T1000 (cell line): ENCODE data around the gene EXOC6.
"Not testable (repeated sequence)": the region's sequence is repeated elsewhere in the genome, so short reads cannot be mapped to it uniquely, and the experiment has no call there.

Source experiments
- DNase-seq: peaks from one replicate; lab custom pipeline; 2025; ENCODE audit warnings: mixed read lengths; lab: John Stamatoyannopoulos, UW

EXOC6 gene

DNA sequence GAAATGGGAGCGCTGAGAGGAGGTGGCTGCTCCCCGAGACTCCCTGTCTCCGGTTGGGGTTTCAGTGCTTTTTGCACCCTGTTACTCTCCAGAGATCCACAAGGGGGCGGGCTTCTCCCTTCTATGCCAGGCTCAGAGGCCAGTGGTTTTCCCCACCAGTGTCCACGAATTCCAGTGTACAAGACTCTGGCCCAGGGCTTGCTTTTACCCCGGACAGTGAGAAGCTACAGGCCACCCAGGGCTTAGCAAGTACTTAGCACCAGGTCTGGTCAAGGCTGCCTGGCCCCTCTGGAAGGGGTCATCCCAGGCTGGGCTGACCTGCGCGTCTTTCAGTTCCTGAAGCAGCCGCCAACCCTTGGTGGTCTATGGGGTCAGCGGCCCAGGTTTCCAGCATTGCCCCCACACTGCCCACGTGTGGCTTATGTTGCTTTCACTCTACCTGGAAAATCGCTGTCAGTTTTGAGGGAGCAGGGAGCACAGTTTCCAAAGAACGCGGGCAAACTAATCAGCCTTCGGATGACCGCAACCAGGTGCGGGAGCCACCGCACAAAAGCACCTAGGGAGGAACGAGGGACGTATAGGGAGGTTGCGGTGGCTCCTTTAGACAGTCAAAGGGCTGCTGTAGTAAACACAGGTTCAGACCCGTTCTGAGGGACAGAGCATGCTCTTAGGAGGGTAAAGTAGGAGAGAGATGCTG lies 232.2 kb downstream of the EXOC6 start:
- peak; percentile 54 for DNase-seq

DNA sequence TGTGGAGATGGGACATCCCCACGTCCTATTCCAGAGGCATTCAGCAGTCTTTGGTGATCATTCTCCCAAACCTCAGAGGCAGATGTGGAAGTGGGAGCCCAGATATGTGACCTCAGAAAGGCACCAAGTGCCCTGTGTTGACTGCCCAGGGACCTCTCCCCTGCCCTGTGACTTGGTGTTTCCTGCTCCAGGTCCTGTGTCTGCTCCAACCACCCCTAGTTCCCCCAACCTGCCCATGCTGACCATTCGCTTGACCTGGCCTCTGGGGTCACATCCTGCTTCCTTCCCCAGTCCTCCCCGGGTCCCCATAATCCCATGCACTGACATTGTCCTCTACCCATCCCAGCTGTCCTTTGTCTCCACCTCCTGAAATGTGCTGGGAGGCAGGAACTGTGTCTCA lies 233.0 kb downstream of the EXOC6 start:
- DNase-seq = no peak

DNA sequence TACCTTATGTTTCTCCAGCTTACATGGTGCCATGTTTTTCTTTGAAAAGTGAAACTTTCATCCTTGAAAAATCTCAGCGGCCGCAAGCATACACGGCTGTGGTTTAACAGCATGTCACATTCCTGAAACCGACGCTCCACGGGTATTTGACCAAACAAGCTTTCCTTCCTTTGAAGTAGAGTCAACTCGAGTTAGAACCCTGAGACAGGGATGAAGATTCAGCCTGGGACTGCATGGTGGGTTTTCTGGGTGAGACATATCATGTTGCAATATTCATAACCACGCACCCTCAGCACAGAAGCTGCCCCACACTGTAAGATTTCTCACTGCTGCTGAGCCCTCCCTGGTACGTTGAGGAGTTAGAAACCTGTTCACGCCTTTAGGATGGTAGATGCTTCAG lies 233.5 kb downstream of the EXOC6 start:
- DNase-seq = no peak

DNA sequence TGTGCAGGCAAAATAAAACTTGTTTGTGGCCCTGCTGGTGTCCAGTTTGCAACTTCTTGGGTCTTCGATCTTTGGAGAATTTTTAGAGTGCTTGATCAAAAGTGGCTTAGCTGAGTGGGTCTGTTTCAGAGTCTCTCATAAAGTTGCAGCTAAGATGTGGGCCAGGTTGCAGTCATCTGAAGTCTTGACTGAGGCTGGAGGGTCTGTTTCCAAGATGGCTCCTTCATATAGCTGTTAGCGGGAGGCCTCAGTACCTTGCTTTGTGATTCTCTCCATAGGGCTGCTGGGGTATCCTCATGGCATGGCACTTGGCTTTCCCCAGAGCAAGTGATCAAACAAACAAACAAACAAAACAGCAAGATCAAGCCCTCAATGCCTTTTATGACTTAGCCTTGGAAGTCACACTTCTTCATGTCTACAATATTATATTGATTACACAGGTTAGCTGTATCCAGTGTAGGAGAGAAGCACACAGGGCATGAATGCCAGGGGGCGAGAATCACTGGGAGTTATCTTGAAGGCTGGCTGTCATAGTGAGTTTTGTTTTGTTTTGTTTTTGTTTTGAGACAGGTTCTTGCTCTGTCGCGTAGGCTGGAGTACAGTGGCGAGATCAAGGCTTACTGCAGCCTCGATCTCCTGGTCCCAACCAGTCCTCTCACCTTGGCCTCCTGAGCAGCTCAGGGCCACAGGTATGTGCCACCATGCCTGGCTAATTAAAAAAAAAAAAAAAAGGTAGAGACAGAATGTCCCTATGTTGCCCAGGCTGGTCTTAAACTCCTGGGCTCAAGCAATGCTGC lies 235.6 kb downstream of the EXOC6 start:
- DNase-seq = no peak

DNA sequence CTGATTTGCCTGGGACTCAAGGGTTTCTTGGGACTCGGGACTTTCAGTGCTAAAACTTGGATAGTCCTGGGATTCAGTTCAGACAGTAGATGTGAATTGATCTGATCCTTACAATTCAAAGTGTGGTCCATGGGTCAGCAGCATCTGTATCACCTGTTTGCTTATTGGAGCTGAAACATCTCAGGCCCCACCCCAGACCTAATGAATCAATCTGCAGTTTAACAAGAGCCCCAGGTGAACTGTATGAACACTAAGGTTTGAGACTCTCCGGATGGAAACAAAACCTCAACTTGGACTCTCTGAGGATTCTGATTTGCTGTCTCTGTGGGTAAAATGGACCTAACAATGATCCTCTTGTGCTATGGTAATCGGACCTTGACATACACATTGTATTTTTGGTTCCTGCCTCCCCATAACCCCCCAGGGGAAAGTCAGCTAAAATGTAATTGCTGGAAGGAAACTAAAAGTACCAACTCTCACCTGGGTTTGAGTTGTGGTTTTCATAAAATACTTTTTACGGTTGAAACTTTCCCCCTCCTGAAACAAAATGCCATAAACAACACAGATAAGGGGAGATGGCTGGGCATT lies 237.0 kb downstream of the EXOC6 start:
- DNase-seq = no peak

DNA sequence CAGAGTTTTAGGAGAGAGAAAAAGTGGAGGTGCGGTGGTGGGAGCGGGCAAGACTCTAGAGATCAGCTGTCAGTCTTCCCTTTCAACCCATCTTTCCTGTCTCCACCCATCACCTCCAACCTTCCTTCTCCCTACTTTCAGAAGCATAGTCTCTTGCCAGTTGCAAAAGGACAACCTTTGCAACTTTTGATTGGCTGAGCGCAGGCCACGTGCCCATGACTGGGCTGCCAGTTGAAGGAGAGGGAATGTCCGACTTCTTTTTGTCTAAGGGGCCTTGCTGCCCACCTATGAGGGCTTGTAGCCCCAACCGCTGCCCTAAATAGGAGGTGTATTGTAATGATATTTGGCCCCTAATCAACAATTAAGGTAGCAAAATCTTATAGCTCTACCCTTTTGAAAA lies 238.0 kb downstream of the EXOC6 start:
- no peak for DNase-seq

DNA sequence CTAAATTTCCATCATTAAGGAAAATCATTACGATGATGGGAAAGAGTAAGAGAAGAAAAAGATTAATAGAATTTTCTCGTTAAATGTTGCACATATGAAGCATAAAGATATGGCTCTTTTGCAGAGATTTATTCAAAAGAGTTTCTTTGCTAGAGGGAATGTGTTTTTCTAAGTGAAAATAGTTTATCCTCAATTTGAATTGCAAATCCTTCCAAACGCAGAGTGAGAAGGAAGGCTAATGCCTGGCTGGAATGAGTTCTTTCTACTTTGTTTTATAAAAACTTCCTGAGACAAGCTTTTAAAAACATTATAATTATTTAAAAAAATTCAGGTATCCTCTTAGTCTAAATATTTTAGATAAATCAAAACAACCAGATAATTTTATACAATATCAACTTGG lies 239.5 kb downstream of the EXOC6 start:
- no peak for DNase-seq

DNA sequence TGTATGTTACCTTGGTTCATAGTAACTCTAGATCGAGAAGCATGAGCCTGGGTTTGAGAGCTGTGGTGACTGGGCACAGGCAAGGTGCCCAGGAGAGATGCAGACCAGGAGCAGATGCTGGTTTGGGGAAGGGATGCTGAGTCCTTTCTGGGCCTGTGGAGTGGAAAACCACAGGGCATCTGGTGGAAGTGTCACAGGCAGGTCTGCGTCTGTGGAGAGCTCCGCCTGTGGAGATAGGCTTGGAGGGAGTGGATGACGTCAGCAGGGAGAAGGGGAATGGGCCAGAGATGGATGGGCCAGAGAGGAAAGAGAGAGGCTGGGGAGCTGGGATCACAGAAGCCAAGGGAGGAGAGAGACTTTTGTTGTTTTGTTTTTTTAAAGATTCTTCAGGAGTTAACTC lies 240.1 kb downstream of the EXOC6 start:
- no peak for DNase-seq

DNA sequence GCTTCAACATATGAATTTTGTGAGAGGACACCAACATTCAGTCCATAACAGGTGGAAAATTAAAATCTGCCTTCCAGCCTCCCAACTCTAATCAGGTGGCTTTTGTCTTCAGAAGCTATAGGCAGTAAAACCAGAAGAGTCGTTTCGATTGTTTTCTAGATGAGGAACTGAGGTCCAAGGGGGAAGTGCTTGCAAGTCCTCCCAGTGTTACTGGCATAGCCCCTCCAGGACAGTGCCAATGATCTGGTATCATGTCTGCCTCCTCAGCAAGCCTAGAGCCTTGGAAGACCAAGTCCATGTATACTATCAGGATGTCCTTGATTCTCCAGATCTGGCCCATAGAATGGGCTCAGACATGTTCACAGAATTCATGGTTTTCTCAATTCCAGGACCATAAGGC lies 242.3 kb downstream of the EXOC6 start:
- DNase-seq = no peak

DNA sequence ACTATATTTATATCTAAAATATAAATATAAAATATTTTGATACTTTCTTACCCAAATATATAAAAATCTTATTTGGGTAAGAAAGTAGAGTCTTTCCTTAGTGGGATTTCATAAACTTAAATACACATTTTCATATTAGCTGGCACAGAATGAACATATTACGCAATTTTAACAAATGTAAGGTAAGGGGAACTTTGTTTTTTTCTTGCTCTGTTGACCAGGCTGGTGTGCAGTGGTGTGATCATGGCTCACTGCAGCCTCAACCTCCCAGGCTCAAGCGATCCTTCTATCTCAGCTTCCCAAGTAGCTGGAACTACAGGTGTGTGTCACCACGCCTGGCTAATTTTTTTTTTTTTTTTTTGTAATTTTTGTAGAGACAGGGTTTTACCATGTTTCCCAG lies 243.6 kb downstream of the EXOC6 start:
- no peak for DNase-seq

DNA sequence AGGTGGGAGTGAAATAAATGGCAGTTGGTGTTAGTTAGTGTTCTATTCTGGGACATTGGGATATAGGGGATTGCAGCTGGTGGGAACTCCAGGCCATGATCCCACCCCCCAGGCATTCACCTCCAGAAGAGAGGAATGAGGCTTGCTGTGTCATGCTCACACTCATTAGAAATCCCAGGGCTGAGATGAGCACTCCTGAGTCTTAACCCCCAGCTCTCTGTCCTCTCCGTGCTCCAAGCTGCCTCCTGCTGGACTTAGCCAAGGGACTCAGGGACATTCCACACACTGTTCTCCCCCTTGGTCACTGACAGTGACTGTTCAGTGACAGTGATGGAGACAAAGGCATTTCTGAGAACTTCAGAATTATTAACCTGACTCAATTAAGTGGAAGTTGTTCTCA lies 246.9 kb downstream of the EXOC6 start:
- DNase-seq = no peak

DNA sequence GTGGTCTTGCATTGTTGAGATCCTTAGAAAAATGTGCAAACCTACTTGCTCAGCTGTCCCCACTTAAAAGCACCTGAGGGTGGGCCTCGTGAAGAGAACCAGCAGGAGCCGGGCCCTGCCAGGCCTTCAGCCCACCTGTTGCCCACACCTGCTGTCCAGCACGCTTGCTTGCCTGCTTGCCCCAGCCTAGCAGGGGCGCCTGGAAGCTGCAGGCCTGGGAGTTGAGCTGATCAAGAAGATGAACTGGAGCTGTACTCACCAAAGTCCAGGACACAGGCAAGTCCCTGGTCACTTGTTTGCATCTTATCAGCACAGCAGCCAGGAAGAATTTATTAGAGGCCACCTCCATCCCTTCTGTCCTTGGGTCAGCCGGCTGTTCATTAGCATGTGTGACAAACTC lies 248.6 kb downstream of the EXOC6 start:
- DNase-seq = no peak

DNA sequence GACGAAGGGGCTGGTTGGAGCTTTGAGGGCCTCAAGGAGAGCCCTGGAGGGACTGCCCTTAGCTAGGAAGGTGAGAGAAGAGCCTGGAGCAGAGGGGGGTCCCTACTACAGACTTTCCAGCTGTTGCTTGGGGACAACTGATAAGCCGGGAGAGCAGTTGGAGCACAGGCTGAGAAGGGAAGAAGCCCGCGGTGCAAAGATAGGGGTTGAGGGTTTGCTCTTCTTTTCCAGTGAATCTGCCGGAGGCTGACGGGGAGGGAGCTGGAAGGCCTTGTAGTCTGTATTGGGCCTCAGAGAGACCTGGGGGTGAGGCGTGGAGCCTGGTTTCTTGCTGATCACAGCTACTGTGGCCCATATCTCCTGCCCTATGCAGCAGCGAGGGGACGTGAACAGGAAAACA lies 249.1 kb downstream of the EXOC6 start:
- no peak for DNase-seq

DNA sequence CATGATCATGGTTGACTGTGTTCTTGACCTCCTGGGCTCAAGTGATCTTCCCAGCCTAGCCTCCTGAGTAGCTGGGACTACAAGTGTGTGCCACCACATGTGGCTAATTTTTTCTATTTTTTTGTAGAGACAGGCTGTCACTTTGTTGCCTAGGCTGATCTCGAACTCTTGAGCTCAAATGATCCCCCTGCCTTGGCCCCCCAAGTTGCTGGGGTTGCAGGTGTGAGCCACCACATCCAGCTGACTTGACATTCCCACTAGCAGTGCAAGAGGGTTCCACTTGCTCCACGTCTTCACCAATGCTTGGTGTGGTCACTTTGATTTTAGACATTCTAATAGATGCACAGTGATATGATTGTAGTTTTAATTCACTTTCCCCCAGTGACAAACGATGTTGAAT lies 250.5 kb downstream of the EXOC6 start:
- no peak for DNase-seq

DNA sequence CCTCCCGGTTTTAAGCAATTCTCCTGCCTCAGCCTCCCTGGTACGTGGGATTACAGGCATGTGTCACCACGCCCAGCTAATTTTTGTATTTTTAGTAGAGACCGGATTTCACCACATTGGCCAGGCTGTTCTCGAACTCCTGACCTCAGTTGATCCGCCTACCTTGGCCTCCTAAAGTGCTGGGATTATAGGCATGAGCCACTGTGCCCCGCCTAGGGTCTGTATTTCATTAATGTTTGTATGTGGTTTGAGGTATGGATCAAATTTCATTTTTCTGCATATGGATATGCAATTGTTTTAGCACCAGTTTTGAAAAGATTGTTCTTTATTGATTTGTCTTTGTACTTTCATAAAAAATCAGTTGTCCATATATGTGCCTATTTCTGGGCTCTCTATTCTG lies 251.3 kb downstream of the EXOC6 start:
- DNase-seq = no peak

DNA sequence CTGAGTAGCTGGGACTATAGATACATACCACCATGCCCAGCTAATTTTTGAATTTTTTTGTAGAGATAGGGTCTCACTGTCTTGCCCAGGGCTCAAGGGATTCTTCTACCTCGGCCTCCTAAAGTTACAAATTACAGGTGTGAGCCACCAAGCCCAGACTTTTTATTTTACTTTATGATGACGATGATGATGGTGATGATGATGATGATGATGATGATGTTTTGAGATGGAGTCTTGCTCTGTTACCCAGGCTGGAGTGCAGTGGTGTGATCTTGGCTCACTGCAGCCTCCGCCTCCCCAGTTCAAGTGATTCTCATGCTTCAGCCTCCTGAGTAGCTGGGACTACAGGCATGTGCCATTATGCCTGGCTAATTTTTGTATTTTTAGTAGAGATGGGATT lies 252.8 kb downstream of the EXOC6 start:
- not testable (repeated sequence) for DNase-seq

DNA sequence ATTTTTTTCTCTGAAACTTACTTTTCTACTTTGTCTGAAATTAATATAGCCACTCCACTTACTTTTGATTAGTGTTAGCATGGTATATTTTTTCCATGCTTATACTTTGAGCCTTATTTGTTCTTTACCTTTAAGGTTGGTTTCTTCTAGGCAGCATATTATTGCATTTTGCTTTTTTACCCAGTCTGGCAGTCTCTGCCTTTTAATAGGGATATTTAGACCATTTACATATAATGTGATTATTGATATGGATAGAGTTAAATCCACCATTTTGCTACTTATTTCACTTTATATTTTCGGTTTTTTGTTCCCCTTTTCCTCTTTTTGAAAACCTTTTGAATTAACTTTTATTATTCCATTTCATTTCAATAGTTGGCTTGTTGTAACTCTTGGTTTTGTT lies 255.6 kb downstream of the EXOC6 start:
- DNase-seq = no peak

DNA sequence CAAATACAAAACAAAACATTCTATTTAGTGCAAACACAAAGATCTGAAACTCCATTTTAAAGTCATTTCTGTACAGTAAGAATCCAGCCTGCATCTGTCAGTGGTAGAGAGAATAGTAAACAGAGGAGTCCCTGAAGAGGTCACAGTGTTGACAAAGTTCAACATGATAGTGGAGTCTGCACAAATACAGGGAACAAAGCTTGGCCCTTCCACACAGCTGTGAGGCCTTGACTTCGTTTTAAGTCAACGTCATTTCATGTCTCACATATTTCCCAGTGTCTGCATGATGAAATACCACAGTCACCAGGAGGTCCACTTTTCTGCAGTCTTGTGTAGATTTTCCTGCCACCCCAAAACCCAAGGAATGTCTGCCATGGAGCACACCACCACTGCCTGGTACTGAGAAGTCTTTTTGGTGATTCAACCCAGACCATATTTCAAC lies 258.3 kb downstream of the EXOC6 start:
- DNase-seq = no peak
